NCI-H1436 treated with DMSO at 0.1 percent for 48 hours (cell line): Measurements from ENCODE around the gene ADPGK.
"Not testable (repeated sequence)": the region's sequence is repeated elsewhere in the genome, so short reads cannot be mapped to it uniquely, and the experiment has no call there.

ENCODE experiments used
- DNase-seq: peaks from one replicate; lab custom pipeline; 2025; lab: John Stamatoyannopoulos, UW

Gene ADPGK

DNA sequence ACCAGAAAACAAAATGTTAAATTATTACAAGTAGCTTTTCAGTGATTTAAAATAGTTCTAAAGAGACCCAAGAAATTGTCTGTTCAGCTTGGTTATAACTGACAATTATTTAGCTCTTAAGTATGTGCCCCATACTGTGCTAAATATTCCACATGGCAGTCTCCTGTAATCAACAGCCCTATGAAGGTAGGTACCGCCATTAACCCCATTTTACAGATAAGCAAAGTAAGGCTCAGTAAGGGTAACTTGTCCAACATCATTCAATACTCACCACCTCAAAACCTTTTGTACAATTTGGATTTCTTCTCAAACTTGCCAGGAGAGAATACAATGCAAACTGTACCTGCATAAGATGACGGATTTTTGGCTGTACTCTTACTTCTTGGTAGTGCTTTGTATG lies 33.9 kb downstream of the ADPGK start:
- DNase-seq = no peak

DNA sequence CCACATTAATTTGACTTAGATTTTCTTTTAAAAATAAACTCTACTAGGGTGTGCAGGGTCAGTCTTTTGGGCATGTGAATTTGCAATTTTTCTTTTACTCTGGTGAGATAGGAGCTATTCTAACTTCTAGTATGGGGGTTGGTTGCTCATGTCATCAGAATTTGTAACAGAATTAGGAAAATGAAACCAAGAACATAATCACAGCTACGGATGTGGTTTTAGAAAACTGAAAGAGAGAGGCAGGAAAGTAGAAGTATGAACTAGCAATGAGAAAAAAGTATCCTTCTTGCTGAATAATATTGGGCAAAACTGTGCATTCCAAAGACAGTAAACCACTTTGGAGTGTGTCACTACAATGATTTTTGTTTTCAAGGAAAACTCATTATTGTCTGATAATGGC lies 43.3 kb downstream of the ADPGK start:
- no peak for DNase-seq

DNA sequence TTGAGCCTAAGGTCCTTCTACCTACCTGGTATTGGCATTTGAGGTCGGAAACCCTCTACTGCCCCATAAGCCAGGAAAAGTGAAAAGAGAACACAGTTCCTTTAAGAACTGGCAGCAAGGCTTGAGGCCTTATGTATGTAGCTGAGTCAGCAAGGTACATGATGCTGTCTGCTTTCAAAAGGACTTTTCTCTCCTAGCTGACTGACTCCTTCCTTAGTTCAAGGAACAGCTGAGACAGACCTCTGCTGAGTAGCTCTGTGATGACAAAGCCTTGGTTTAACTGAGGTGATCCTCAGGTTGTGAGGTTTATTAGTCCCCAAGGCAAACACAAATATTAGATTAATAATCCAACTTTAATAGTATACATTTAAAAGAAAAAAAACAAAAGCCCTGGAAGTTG lies 45.8 kb downstream of the ADPGK start:
- DNase-seq = no peak

DNA sequence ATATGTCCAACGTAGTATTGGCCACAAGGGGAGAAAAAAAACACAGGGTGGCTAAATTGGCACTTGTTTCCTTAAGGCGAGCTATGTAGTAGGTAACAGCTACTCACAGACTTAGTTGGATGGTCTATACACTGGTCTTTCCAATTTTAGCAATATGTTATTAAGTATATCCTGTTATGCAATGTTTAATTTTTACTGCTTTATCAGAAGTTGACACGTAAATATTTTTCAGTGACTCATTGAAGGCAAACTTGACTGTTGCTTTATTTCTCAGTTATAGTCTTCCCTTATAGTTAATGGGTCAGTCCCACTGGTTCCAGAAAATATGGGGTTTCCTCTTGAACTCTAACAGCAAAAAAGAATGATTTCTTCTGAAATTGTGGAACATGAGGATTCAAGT lies 46.5 kb downstream of the ADPGK start:
- DNase-seq = no peak

DNA sequence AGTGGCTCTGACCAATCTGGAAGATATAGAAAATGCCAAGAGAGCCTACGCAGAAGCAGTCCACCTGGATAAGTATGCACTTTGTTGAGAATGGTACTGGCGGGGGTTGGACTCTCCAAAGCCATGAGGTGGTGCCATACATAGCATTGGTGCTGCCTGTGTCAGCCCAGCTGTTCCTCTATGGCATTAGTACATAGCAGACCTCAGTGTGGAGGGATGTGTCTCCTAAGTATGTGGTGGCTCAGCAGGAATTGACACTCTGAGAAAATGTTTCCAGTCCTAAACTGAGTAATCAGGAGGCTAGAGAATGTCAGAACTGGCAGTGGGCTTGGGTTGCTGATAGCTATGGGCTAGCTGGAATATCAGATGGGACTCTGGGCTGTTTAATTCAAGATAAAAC lies 48.4 kb downstream of the ADPGK start:
- no peak for DNase-seq

DNA sequence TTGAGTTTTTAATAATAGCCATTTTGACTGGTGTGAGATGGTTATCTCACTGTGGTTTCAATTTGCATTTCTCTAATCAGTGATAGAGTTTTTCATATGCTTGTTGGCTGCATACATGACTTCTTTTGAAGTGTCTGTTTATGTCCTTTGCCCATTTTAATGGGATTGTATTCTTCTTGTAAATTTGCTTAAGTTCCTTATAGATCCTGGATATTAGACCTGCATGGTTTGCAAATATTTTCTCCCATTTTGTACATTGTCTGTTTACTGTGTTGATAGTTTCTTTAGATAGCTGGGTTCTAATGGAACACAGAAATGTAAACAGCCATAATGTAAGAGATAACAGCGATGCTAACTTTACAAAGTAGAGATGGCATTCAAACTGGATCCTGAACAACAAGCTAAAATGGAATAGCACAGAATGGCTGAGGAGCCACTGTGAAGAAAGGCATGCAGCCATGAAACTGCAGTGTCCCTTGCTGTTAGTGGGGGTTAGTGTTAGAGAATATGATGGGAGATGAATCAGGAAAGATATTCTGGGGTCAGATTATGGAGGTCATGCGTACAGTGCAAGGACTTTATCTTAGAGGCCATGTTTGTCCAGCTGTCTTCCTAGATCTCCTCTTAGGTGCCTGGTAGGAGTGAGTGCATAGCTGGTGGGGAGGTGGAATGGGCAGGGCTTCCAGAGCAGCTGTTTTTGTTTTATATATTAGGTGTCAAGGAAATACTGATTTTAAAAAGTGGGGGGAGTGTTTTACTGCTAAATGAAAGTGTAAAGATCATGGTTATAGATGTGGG lies 49.4 kb downstream of the ADPGK start:
- no peak for DNase-seq

DNA sequence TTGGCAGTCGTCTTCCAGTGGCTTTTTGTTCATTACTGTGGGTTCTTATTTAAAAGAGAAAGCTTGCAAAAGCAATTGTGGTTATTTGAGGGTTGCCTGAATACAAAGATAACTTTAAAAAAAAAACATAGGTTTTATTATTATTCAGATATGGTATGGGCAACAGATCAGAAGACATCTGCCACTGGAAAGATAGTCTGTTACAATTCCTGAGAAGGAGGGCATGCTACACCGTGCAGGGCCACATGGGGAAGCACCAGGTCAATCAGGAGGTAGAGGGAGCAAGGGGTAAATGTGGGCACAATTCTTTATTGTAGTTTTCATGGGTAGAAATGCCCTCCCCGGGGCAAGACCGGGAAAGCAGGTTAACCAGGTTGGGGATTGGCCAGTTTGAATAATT lies 51.0 kb downstream of the ADPGK start:
- DNase-seq = no peak

DNA sequence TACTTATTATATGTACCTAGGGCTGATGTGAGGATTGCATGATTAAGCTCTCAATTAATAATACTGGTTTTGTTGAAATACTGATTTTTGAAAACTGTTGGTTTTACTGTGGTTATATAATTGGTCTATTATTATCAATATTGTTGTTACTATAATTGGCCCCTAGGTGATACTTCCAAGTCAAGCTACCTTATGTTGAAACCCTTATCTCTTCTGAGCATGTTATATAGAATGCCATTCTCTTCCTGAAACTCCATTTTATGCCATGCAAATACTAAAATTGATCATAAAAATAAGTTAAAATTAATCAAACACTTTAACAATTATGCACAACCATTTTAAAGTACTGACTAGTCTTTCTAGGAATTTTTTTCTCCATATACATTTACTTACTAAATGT lies 51.5 kb downstream of the ADPGK start:
- no peak for DNase-seq

DNA sequence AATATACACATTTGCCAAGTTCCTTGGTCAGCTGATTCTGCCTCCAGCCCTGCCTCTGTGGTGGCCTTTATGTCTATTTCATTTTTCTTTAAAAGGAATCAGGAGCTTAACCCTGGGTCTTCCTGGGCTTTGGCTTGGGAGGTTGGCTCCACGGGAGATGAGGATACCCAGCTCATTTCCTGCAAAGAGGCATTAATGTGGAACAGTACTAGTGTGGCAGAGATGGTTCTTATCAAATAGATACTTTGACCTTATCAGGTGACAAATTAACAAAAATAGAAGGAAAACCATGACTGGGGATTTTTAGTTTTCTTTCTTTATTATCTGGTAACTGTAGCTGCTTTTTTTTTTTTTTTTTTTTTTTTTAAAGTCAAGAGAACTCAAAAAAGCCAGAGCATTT lies 54.7 kb downstream of the ADPGK start:
- no peak for DNase-seq

DNA sequence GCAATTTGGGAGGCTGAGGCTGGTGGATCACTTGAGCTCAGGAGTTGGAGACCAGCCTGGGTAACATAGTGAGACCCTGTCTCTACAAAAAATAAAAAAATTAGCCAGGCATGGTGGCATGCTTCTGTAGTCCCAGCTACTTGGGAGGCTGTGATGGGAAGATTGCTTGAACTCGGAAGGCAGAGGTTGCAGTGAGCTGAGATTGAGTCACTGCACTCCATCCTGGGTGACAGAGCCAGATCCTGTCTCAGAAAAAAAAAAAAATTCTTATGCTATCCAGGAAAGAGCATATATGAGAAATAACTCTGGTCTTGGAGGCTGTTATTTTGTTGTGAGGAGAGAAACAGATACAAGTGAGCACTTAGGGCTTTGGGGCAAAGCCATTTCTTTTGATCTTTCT lies 55.3 kb downstream of the ADPGK start:
- DNase-seq = not testable (repeated sequence)

DNA sequence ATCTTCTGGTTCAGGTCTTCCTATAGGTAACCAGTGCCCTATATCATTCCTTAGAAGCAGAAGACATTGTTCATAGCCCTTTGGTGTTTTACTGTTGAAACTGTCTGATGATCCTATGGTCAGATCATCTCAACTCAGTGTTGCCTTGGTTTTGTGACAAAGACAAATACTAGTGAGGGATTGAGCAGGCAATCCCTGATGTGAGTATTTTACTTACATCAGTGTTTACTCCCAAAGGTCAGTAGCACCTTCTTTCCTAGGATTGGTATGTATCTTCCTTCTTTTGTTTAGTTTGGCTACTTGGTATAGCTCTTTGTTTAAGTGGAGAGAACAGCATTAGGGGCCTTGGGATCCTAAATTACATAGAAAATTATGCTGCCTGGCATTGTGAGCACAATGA lies 56.4 kb downstream of the ADPGK start:
- DNase-seq = no peak

DNA sequence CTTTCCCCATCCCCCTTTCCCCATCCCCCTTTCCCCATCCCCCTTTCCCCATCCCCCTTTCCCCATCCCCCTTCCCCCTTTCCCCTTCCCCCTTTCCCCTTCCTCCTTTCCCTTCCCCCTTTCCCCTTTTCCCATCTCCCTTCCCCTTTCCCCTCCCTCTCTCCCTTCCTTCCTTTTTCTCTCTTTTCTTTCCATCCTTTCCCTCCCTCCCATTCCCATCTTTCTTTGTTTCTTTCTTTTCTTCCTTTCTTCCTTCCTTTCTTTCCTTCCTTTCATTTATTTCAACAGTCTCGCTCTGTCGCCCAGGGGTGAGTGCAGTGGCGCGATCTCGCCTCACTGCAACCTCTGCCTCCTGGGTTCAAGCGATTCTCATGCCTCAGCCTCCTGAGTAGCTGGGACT lies 57.7 kb downstream of the ADPGK start:
- DNase-seq = not testable (repeated sequence)

DNA sequence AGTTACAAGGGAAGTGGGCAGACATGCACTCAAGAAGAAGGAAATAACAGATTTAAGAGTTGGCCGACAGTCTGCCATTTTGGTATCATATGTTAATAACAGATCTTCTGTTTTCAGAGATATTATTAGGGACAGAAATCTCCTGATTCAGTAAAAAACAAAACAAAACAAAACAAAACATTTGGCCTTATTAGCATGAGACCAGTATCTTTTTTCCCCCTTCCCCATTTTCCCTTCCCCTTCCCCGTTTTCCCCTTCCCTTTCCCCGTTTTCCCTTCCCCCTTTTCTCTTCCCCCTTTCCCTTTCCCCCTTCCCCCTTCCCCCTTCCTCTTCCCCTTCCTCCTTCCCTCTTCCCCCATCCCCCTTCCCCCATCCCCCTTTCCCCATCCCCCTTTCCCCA lies 58.1 kb downstream of the ADPGK start:
- no peak for DNase-seq

DNA sequence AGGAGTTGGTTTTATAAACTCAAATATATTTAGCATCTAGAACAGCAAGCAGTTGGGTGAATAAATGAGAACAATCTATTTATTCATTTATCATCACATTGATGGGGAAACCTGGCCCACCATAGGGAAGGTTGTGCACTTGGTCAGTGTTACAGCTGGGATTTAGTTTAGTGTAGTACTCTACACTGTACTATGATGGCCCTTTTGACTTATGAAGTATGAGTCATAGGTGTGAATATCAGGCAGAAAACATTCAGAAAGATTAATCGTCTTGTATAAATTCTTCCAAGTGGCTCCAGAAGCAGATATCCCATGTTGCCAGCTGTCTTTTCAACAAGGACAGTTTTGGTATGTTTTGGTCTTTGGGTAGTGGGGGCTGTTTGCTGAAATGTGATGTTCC lies 59.5 kb downstream of the ADPGK start:
- no peak for DNase-seq

DNA sequence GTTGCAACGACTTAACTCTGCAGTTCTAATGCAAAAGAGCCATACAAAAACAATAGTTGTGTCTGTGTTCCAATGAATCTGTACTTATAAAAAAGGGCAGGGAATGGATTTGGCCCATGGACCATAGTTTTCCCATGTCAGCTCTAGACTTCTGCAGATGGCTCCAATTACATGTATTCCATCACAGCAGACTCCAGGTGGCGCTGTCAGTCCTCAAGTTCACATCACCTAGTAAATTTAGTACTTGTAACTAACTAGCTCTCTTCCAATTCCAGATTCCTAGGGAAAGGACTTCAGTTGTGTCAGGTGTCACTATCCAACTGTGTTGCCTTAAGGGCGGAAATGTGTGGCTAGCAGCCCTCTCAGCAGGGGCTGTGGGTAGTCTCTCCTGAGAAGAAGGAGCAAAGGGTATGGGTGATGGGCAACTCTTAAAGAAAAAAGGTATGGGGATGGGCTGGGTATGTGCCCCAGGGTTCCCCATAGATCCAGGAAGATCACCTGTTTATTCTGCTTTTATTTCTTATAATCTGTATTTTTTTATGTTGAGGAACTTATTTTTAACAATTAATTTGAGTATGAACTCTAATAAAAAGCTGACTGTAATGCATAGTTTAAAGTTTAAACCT lies 61.4 kb downstream of the ADPGK start:
- DNase-seq = no peak

DNA sequence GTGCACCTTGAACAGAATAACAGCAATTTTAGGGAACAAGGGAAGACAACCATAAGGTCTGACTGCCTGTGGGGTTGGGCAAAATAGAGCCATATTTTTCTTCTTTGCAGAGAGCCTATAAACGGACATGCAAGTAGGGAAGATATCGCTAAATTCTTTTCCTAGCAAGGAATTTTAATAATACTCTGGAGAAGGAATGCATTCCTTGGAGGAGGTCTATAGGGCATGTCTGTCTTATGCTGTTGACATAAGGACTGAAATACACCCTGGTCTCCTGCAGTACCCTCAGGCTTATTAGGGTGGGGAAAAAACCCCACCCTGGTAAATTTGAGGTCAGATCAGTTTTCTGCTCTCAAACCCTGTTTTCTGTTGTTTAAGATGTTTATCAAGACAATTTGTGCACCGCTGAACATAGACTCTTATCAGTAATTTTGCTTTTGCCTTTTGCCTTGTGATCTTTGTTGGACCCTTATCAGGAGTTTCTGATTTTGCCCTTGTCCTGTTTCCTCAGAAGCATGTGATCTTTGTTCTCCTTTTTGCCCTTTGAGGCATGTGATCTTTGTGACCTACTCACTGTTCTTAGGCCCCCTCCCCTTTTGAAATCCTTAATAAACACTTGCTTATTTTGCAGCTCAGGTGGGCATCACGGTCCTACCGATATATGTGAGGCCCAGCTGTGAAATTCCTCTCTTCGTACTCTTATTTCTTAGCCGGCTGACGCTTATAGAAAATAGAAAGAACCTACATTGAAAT lies 74.8 kb downstream of the ADPGK start:
- DNase-seq = not testable (repeated sequence)

DNA sequence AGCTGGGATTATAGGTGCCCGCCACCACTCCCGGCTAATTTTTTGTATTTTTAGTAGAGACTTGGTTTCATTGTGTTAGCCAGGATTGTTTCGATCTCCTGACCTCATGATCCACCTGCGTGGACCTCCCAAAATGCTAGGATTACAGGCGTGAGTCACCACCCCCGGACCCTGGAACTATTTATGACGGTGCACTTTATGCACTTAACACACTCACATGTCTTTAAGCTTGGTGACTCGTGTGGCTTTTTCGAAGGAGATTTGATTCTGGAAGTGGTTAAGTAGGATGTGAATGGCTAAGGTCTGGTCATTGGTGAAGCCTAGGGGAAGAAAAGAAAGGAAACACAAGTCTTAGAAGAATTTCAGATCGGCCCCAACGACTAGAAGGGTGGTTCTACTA lies 77.3 kb downstream of the ADPGK start:
- no peak for DNase-seq
